GM19372 (cell line): ENCODE measurements around the gene PDGFA.

Experiments
- ATAC-seq: cut with Tn5 transposase; IDR thresholded peaks from one replicate; pipeline ENCODE4 v1.9.1; 2021; ENCODE audit warnings: mild to moderate bottlenecking, low read depth, moderate library complexity; ENCODE audit not compliant: unreplicated experiment

Gene PDGFA

DNA sequence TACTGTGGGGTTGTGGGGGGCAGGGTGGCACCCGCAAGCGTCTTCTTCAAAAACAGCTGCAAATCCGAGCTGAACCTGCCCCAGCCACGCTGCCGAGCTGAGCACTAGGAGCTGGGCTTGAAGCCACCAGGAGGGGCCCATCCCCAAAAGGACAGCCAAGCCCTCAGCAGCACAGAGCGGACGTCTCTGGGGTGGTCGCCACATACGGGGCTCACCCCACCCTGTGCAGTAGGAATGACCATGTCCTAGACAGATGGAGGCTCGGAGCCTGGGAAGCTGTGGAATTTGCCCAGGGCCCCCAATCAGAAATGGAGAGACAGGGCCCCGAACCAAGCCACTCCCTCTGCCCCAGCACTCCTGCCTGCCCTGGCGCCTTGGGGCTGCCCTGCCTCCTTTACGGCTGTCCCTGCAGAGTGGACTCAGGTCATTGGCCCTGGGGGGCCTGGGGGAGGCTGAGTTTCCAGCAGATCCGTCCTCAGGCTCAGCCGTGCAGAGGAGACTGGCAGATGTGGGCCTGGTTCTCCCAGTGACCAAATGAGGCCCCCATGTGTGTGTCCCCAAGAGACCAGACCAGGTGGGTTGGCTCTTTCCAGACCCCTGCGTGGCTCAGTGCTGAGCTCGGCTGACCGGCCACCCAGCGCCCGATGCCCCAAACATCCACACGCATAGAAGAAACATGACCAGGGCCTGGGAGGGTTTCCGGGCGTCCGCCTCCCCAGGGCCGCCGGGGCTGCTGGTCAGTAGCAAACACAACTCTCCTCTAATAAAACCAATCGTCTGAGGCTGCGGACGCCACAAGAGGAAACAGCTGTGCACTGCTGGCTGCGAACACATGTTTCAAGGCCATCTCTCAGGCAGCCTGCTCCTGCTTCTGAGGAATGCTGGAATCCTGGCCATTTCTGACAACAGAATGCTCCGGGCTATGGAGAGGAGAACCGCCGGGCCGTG lies 54.9 kb downstream of the PDGFA start:
- no peak for ATAC-seq

DNA sequence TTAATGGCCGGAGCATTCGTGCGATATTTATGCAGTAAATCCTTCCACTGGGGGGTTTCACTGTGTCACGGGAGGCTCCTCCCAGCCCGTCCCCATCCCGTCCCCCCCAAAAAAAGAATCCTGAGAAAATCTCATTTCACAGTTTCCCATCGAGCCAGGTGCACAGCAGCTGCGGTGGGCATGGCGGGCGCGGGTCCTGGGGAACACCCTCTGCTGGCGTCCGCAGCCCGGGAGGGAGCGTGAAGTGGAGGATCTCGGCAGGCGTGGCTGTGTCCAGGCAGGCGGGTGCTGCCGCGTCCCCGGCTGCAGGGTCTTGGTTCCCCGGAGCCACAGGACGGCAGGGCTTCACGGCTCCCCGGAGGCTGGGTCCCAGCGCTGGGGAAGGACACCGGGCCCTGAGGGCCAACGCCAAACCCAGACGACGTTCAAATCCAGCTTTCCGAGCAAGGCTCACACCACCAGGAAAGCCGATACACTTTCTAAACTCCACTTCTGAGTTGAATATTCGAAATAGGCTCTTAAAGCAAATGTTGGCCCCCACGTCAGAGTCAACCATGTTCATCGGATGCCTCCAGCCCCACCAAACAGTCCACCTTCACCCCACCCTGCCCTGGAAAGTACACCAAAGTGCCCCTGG lies 55.7 kb downstream of the PDGFA start:
- ATAC-seq, result no peak

DNA sequence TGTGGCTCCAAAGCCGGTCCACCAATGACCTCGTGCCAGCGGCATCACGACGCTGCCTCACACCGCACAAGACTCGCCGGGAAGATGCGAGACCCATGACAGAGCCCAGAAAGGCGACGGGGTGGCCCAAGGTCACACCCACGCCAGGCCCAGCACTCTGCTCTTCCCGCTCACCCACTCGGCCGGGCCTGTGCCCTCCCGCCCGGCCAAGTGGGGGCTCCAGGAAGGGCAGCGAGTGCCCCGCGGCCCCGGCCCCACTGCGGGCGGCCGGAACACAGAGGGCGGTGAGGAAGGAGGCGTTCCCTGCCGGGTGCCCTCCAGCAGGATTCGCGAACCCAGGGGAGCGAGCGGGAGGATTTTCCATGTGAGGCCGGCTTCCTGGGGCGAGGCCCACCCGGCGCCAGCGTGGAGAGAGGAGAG lies 56.3 kb downstream of the PDGFA start:
- ATAC-seq, result no peak

DNA sequence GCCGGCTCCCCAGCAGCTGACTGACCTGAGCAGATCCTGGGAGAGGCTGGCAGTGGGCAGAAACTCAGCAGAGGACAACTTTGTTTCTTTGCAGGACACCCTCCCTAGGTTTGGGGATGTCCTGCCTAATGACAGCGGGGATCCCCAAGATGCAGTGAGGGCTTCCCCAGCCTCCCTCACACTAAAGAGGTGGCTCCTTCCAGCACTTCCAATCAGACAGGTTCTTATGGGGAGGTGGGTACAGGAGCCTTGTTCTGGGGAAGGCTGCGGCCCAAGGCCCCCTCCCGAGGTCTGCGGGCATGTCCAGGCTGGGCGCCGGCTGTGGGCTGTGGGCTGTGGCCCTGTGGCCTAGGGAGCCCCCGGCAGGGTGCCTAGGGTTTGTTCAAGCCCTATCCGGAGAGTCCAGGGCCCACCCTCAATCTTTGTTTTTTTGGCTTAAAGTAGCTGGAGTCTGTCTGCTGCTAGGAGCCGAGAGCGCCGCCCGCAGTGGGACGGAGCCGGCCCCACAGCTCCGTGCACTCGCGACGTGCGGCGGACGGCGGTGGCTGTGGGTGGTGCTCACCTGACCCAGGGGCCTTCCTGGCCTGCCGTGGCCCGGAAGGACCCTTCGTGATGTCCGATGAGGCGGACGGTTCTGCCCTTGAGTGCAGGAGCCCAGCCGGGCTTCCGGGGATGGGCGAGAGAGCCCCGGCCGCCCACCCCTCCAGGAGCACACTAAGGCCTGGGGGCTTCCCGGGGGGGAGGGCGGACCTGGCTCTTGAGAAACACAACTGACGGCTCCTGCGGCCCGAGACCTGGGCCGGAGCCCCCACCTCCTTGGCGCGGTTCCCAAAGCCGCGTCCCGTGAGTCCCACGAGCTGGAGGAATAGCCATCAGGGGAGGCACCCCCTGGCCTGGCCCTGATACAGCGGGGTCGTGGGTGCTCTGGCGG lies 57.2 kb downstream of the PDGFA start:
- no peak for ATAC-seq

DNA sequence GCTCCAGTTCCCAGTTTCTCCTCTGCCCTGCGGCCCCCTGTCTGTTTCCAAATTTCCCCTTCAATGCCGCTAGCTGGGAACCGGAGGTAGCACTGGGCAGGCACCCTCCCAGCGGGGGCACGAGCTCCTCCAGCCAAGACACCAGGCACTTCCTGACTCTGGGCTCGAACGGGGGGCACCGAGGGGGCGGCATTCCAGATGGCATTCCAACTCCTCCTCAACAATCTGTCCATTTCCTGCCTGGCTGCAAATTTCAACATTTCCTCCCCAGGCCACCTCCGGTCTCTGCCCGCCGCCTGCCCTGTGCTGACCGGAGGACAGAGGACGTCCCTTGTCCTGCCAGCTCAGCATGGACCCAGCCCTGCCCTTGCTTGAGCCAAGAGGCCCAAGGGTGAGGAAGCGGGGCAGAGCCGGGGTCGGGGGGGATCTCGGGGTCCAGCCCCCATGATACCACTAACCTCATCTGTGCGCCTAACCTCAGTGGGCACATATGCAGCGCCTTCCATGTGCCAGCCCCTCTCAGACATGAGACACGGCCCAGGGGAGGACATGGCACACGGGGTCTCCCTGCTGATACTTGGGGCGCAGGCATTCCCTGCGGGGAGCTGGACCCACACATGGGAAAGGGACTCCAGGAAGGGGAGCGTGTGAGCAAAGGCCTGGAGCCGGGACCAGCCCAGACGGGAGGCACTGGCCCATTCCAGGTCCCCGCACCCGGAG lies 58.0 kb downstream of the PDGFA start:
- ATAC-seq, result no peak

DNA sequence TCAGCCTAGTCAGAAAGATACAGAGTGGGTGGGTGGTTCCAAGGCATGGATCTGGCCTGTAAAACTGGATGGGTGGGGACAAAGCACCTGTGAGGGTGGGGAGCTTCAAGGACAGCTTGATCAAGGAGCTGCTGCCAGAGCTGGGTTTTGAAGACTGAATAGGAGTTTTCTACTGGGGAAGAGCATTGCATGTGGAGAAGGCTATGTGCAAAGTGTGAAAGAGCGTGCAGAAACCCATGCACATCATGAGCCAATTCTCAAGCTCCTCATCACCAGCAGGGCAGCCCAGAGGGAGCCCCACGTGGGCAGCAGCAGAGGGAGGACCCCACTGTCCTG lies 58.6 kb downstream of the PDGFA start:
- no peak for ATAC-seq

DNA sequence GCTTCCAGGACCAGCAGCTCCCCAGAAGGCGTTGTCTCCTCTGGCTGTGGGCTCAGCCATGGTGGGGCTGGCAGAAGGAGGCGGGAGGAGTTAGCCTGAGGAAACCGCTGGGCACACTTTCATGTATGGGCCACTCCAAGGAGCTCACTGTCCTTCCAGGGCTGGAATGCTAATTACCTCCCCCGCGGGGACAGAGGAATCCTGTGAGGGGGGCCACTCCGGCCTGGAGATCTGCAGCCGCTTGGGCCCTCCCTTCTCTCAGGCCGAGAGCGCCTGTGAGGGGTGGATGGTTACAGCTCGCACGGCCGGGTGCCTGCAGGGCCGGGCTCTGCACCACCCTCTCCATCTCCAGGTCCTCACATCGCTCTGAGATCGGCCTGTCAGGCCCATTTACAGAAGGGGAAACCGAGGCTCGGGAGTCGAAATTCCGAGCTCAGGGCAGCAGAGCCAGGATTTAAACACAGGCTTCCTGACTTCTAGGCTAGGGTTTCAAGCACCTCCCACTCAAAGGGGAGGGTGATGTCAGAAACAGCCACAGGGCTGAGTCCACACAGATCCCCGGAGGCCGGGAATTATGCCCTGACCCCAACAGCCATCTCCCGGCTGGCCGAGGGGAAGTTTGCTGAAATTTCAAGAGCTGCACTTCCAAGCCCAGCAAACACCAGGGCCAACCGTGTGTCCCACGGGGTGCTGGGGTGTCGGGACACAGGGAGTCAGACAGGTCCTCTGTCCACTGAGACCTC lies 59.1 kb downstream of the PDGFA start:
- no peak for ATAC-seq

DNA sequence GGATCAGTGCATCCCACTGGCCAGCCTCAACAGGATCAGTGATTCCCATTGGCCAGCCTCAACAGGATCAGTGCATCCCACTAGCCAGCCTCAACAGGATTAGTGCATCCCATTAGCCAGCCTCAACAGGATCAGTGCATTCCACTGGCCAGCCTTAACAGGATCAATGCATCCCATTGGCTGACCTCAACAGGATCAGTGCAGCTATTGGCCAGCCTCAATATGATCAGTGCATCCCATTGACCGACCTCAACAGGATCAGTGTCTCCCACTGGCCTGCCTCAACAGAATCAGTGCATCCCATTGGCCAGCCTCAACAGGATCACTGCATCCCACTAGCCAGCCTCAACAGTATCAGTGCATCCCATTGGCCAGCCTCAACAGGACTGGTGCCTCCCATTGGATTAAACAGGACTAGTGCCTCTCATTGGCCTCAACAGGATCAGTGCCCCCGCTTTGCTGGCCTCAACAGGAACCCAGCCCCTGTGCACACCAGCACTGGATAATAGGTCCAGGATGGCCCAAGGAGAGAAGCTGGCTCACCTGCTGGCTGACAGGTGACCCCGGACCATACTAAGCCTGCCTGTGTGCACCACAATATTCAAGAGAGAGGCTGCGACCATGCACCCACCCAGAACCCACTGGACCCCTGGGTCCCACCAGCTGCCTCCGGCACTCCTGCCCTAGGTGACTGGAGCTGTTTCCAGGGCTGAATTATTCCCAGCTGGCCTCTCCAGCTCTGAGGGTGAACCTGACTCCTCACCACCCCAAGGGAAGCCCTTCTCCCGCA lies 59.9 kb downstream of the PDGFA start:
- ATAC-seq, result no peak

DNA sequence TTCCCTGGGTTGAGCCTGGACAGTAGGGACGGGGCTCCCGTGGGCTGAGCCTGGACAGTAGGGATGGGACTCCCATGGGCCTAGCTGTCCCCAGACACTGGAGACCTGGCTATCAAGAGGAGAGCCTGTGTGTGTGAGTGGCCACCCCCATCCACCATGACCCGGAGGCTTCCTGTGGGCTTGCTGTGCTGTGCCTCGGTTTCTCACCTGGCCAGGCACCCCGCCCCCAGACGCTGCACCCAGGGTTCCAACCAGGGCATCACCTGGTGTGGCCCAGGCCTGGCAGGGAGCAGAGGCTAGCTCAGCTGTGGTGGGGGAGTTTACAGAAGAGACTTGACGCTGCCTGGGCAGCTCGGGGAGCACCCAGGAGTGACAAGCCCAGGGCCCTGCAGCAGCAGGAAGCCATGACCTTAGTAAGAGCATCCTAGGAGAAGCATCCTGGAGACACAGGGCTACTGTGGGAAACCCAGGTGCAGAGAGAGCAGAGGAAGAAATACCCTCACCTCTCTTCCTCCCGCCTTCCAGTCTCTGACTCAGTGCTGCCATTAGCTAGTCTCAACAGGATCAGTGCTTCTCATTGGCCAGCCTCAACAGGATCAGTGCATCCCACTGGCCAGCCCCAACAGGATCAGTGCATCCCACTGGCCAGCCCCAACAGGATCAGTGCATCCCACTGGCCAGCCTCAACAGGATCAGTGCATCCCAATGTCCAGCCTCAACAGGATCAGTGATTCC lies 61.0 kb downstream of the PDGFA start:
- no peak for ATAC-seq

DNA sequence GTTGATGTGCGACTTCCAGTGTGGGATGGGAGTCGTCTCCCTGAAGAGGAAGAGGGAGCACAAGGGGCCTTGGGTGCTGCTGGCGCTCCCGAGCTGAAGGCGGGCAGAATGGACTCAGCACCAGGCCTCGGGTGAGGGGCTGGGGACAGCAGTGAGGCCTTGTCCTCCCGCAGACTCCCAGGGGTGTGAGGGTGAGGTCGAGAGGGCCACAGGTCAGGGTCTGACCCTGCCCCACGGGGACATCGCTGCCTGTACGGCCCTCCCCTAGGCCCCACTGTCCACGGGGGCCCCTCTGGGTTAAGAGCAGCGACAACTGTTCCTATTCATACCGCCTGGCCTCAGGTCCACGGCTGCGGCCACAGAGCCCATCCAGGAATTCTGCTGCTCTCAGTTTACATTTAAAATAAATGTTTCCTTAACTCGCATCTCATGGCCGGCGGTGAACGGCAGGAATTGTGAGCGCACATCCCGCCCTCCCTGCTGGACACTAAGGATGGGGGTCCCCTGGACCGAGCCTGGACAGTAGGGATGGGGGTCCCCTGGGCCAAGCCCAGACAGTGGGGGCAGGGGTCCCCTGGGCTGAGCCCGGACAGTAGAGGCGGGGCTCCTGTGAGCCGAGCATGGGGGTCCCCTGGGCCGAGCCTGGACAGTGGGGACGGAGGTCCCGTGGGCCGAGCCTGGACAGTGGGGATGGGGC lies 61.7 kb downstream of the PDGFA start:
- no peak for ATAC-seq

DNA sequence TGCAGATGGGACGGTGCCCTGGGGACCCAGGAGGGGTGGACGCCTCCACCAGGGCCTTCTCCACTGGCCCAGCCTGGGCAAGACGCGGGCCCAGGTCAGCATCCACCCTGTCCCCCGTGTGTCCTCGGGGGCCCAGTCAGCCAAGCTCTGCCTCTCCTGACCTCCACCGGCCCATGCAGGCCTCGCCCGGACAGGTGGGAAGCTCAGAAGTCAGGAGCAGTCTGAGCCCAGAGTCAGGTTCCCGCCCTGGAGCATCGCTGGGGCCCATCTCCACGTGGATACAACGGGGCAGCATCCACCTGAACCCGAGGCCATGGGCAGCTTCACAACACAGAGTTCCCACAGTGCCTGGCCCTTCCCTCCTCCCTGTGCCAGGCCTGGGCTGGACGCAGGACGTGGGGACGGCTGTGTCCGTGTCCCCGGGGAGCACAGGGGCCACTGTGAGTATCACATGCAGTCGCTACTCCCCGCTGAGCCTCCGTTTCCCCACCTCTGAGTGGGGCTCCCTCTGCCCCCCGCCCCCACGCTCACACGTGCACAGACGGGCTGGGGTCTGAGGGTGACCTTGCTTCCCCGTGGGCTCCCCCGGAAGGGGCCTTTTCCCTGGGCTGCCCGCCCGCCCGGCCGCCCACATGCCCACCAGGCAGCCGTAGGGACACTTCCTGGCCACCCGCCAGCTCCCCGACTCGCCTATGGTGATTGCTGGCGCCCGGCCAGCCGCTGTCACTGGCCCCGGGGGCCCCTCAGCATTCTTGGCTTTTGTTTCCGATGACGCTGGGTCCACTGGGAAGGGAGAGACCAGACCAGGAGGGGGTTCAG lies 64.3 kb downstream of the PDGFA start:
- no peak for ATAC-seq

DNA sequence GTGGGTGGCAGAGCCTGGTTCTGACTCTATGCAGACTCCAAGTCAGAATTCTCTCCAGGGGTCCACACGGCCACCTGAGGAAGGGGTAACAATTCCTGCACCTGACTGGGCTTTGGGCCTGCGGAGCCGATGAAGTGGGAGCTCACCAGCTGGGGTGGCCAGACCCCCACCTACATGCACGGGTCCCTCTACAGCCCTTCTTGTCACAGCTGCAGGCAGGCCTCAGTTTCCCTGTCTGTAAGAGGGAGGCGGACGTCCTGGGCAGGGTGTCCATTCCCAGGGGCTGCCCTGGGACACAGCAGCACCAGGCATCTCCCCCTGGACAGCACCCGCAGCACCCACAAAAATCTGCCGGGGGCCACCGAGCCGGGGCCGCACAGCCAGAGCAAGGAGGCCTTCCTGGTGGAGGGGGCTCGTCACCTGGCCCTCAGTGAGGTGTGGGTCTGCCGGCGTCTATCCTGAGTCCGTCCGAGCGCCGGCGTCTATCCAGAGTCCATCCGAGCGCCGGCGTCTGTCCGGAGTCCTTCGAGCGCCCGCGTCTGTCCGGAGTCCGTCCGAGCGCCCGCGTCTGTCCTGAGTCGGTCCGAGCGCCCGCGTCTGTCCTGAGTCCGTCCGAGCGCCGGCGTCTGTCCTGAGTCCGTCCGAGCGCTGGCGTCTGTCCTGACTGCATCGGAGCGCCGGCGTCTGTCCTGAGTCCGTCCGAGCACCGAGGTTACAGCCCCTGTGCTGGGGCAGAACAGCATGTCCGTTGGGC lies 65.1 kb downstream of the PDGFA start:
- no peak for ATAC-seq

DNA sequence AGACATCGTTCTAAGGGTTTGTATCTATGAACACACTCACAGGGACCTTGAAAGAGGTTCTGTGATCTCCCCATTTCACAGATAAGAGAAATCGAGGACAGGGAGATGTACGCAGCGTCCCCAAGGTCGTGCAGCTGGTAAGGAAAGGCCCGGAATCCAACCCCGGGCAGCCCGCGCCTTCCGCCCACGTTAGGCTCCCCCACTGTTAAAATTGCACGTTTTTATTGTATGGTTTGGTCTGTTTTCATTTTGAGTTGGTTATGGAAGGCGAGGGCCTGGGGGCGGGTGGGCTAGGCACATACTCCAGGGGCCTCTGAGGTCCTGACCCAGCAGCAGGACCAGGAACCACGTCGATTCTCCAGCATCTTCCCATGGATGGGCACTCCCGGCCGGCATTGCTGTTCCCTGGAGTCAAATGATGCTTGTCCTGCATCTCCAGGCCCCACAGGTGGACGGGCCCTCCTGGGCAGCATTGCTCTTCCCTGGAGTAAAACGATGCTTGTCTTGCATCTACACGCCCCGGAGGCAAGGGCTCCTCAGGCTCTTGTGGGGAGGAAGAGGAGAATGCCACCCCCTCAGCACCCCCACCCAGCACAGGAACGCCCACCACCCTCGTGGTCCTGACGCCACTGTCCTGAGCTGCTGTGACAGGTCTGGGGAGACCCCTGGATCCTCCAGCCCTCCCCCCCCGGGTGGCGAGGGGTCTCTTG lies 65.9 kb downstream of the PDGFA start:
- no peak for ATAC-seq

DNA sequence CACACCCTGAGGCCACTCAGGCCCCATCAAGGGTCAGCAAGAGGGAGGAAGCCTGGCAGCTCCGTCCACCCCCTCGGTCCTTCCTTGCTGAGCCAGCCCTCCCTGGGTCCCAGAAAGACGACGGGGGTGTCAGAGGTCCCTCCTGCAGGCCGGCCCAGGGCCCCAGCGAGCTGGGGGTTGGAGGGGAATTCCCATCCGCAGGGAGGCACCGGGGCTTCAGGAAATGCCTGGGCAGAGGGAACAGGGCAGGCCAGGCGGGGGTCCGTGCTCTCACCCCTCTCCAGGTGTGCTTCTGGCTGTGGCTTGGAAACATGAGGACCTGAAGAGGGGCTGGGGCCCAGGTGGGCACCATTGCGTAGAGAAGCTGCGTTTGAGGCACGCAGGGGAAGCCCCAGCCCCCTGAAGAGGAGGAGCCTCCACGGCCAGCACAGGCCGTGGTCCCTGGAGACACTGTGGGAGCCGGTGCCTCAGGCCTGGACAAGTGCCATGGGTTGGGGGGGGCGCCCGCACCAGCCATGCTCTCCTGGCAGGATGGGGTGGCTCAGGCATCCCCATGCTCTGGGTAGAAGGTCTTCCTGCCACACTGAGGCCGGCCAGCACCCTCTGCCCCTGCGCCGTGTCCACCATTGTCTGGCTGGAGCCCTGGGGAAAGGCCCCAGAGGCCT lies 66.7 kb downstream of the PDGFA start:
- ATAC-seq, result no peak

DNA sequence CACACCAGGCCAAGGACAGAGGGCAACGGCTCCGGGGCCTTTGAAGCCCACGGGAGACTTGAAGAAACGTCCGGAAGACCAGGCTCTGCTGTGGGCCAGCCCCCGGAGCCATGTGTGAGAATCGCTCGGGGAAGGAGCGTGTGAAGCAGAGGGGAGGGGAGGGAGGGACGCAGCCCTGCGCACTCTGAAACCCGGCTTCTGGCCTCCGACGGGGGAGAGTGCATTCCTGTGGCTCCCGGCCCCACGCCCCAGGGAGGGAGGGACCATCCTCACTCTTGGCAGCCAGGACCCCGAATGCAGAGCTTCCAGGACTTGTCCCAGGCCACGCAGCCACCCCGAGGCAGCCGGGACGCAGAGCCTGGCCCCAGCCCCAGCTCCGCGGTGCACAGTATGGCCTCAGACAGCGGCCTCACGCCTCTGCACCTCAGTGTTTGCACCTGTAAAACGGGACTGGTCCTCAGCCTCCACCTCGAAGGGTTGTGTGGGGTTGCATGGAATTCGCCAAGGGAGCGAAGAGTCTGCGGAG lies 67.4 kb downstream of the PDGFA start:
- no peak for ATAC-seq
